ENCODE measurements around the gene NTM.

The NTM gene

DNA sequence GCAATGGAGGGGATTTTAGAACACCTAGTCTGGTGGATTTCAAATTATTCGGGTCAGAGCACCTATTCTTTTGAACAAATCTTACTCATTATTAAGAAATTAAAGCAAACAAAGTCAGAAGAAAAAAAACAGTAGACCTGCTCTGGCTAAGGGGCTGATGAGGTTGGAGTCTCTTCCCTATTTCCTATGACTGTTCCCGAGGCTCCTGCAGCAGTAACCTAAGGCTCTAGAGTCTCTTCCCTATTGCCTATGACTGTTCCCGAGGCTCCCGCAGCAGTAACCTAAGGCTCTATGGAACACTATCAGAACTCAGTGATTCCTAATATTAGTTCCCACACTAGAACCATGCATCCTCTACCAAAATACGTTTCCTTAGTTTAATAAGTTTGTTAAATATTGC lies 607.9 kb downstream of the NTM start:
- no peak for TF ChIP-seq FOXK2 (IDR thresholded peaks at IDR 0.05)
- no peak for TF ChIP-seq NFRKB (IDR thresholded peaks at IDR 0.05)
- no peak for TF ChIP-seq SUZ12 (IDR thresholded peaks at IDR 0.05)
- no peak for TF ChIP-seq FOXA1 (IDR thresholded peaks at IDR 0.05)
- TF ChIP-seq L3MBTL2 (conservative IDR thresholded peaks at IDR 0.05), result no peak
- no peak for TF ChIP-seq SP1 (IDR thresholded peaks at IDR 0.05)
- TF ChIP-seq TARDBP (IDR thresholded peaks at IDR 0.05), result no peak
- TF ChIP-seq LEF1 (IDR thresholded peaks at IDR 0.05; ENCODE audit: borderline replicate concordance), result no peak
- TF ChIP-seq CTBP1 (IDR thresholded peaks at IDR 0.05; ENCODE audit: borderline replicate concordance), result no peak
- no peak for TF ChIP-seq ARNT (IDR thresholded peaks at IDR 0.05)
- no peak for TF ChIP-seq FOXM1 (IDR thresholded peaks at IDR 0.05; ENCODE audit: borderline replicate concordance)
- DNase-seq (ENCODE audit: extremely low spot score), result no peak
- CTCF ChIA-PET, result no interaction called here
- POLR2A ChIA-PET, result no interaction called here

DNA sequence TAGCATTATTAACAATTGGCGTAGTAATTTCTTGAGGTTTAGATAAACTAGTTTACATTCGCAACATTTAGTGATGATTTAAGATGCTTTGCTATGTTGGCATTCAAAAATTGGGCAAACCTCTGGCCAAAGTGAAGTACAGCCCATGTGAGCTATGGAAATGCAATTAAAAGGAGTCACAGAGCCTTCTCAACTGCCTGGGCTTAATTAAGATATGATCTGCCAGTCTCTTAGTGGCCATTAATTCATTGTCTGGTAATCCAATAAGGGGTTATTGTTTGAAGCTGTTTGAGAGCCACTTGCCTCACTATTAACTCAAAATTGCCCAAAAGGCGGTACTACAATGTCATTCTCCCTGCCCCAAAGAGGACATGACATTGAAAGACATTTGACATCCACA lies 608.9 kb downstream of the NTM start:
- DNase-seq (ENCODE audit: extremely low spot score), result no peak
- ChIA-PET POLR2A (no interaction called here), CTCF (no interaction called here)
- TF ChIP-seq NFRKB (IDR thresholded peaks at IDR 0.05) (no peak), ARNT (IDR thresholded peaks at IDR 0.05) (no peak), TARDBP (IDR thresholded peaks at IDR 0.05) (no peak), LEF1 (IDR thresholded peaks at IDR 0.05; ENCODE audit: borderline replicate concordance) (no peak), SUZ12 (IDR thresholded peaks at IDR 0.05) (no peak), ELF4 (IDR thresholded peaks at IDR 0.05) (no peak), BHLHE40 (IDR thresholded peaks at IDR 0.05; ENCODE audit: borderline replicate concordance) (no peak), L3MBTL2 (conservative IDR thresholded peaks at IDR 0.05) (no peak), SP1 (IDR thresholded peaks at IDR 0.05) (no peak), FOXA1 (IDR thresholded peaks at IDR 0.05) (no peak), FOXM1 (IDR thresholded peaks at IDR 0.05; ENCODE audit: borderline replicate concordance) (no peak), HDGF (IDR thresholded peaks at IDR 0.05; ENCODE audit: borderline replicate concordance) (no peak), ZNF384 (IDR thresholded peaks at IDR 0.05) (no peak), CTBP1 (IDR thresholded peaks at IDR 0.05; ENCODE audit: borderline replicate concordance) (no peak)
- TF ChIP-seq, protein P1, sequence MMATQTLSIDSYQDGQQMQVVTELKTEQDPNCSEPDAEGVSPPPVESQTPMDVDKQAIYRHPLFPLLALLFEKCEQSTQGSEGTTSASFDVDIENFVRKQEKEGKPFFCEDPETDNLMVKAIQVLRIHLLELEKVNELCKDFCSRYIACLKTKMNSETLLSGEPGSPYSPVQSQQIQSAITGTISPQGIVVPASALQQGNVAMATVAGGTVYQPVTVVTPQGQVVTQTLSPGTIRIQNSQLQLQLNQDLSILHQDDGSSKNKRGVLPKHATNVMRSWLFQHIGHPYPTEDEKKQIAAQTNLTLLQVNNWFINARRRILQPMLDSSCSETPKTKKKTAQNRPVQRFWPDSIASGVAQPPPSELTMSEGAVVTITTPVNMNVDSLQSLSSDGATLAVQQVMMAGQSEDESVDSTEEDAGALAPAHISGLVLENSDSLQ (IDR thresholded peaks at IDR 0.05), result no peak

DNA sequence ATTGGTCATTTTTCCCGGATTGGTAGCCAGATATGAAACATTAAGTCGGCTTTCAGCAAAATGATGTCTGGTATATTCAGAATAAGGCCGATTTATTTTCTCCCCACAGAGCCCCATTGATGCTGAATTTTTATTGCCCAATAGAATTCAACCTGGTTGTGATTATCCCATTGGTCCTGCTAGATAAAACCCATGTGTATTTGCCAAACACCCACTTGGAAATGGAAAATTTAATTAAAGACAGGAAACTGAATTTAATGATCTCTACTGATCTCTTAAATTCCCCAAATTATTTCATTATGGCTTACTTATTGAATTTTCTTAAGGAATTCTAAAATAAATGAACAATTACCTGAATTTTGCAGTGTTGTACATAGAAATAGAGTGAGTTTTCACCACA lies 609.8 kb downstream of the NTM start:
- POLR2A ChIA-PET, result no interaction called here
- no peak for DNase-seq (ENCODE audit: extremely low spot score)
- CTCF ChIA-PET, result no interaction called here
- no peak for TF ChIP-seq CTBP1 (IDR thresholded peaks at IDR 0.05; ENCODE audit: borderline replicate concordance)
- TF ChIP-seq SP1 (IDR thresholded peaks at IDR 0.05), result no peak
- no peak for TF ChIP-seq ZNF384 (IDR thresholded peaks at IDR 0.05)
- TF ChIP-seq, protein P1 (IDR thresholded peaks at IDR 0.05), result no peak
- TF ChIP-seq ELF4 (IDR thresholded peaks at IDR 0.05), result no peak

DNA sequence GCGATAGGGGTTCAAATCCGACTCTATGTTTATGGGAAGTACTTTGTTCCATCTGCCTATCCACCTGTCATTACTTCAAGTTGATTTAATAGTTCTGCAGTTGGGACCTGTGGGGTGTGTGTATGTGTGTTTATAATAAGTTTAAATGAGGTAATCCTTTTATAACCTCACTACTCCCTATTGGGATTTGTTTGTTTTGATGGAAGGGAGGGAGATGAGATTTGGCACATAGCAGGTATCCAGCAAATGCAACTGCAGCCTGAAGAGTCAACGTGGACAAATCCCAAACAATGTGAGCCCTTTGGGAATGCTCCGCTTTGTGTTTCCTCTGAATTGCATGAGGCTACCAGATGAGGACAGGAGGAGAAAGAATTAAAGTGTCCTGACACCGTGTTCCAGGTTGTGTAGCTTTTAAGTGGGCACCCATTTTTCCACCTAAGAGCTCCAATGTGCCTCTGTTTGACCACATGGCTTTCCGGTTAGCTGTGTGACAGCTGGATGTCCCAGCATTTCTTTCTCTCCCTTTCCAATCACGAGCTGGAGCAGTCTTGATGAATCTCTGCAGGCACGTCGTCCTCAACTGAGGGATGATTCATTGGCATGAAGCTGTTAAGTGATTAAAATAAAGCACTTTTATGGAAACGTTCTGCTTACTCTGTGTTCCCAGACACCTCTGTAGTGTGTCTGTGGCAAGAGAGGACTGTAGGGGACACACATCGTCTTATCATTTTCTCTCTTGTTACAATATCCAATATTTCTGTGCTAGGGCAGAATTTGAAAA lies 610.7 kb downstream of the NTM start:
- POLR2A ChIA-PET, result no interaction called here
- CTCF ChIA-PET, result no interaction called here
- no peak for DNase-seq (ENCODE audit: extremely low spot score)
- TF ChIP-seq TARDBP (IDR thresholded peaks at IDR 0.05) (no peak), BHLHE40 (IDR thresholded peaks at IDR 0.05; ENCODE audit: borderline replicate concordance) (no peak), SP1 (IDR thresholded peaks at IDR 0.05) (no peak), FOXA1 (IDR thresholded peaks at IDR 0.05) (no peak), ZNF384 (IDR thresholded peaks at IDR 0.05) (no peak), LEF1 (IDR thresholded peaks at IDR 0.05; ENCODE audit: borderline replicate concordance) (no peak), HDGF (IDR thresholded peaks at IDR 0.05; ENCODE audit: borderline replicate concordance) (no peak), ELF4 (IDR thresholded peaks at IDR 0.05) (no peak), NFRKB (IDR thresholded peaks at IDR 0.05) (no peak), CTBP1 (IDR thresholded peaks at IDR 0.05; ENCODE audit: borderline replicate concordance) (no peak), SUZ12 (IDR thresholded peaks at IDR 0.05) (no peak), L3MBTL2 (conservative IDR thresholded peaks at IDR 0.05) (no peak), FOXK2 (IDR thresholded peaks at IDR 0.05) (no peak), FOXM1 (IDR thresholded peaks at IDR 0.05; ENCODE audit: borderline replicate concordance) (no peak), ARNT (IDR thresholded peaks at IDR 0.05) (no peak)
- TF ChIP-seq, protein P1 (IDR thresholded peaks at IDR 0.05), result no peak

DNA sequence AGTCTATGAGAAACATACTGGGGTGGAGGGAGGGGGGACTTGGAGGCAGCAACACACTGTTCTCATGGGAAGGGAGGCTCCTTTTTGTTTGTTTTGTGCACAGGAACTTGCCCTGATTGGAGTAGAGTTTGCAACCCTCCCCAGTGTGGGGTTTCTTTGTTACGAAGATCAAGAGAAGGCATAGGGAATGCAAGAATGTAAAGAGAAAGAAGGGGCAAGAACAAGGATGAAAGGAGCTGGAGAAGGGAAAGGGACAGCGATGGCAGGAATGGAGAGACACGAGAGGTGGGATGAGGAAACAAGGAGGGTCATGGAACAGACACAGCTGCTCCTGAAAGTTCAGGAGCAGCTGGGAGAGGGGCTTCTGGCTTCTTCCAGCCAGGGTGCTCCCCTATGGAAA lies 611.7 kb downstream of the NTM start:
- TF ChIP-seq SP1 (IDR thresholded peaks at IDR 0.05), result no peak
- no peak for TF ChIP-seq CTBP1 (IDR thresholded peaks at IDR 0.05; ENCODE audit: borderline replicate concordance)
- TF ChIP-seq ELF4 (IDR thresholded peaks at IDR 0.05), result no peak
- no peak for TF ChIP-seq ARNT (IDR thresholded peaks at IDR 0.05)
- no peak for TF ChIP-seq SUZ12 (IDR thresholded peaks at IDR 0.05)
- no peak for TF ChIP-seq FOXM1 (IDR thresholded peaks at IDR 0.05; ENCODE audit: borderline replicate concordance)
- TF ChIP-seq ZNF384 (IDR thresholded peaks at IDR 0.05), result no peak
- no peak for TF ChIP-seq NFRKB (IDR thresholded peaks at IDR 0.05)
- no peak for TF ChIP-seq FOXA1 (IDR thresholded peaks at IDR 0.05)
- no peak for TF ChIP-seq FOXK2 (IDR thresholded peaks at IDR 0.05)
- no peak for TF ChIP-seq L3MBTL2 (conservative IDR thresholded peaks at IDR 0.05)
- TF ChIP-seq, protein P1 (IDR thresholded peaks at IDR 0.05), result no peak
- no peak for TF ChIP-seq TARDBP (IDR thresholded peaks at IDR 0.05)
- no peak for TF ChIP-seq BHLHE40 (IDR thresholded peaks at IDR 0.05; ENCODE audit: borderline replicate concordance)
- no peak for TF ChIP-seq HDGF (IDR thresholded peaks at IDR 0.05; ENCODE audit: borderline replicate concordance)
- ChIA-PET POLR2A (interaction anchor here (0.6 kb wide), 1 partner anchor 22 kb away, joined by 3 read pairs; no protein-coding TSS in a partner anchor), CTCF (no interaction called here)
- DNase-seq (ENCODE audit: extremely low spot score), result no peak
